Amniotic stem cell (primary cell): Measurements from ENCODE around the gene EPHA6.
A peak's percentile ranks its signal among the peaks of the same experiment; 100 is the strongest.

ENCODE experiments used
- DNase-seq: peaks from one replicate; lab custom pipeline; 2025; lab: John Stamatoyannopoulos, UW

The EPHA6 gene

DNA sequence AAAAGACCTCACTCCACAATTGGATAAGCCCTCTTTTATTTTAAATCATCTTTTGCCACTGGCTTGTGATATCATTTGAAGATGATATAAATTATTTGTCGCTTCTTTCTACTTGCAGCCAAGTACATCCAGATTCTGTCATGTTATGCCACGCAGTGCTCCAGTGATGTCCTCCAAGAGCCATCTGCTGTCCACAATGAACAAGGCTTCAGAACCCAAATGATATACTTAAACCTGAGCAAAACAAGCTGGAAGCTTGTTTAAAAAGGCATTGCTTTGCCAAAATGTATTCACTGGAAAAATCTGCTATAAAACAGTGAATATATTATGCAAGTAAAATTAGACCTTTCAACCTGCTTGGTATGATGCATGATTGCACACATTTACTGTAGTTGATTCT is 891.4 kb downstream of the EPHA6 start:
- DNase-seq: no peak

GRCh38 chr3:97706226-97706625 is 891.8 kb downstream of the EPHA6 start:
- DNase-seq: no peak

GRCh38 chr3:97711654-97712053 is 897.3 kb downstream of the EPHA6 start:
- no peak for DNase-seq

- DNase-seq: no peak
Observed at GRCh38 chr3:97712919-97713318, 898.5 kb downstream of the EPHA6 start.

DNA sequence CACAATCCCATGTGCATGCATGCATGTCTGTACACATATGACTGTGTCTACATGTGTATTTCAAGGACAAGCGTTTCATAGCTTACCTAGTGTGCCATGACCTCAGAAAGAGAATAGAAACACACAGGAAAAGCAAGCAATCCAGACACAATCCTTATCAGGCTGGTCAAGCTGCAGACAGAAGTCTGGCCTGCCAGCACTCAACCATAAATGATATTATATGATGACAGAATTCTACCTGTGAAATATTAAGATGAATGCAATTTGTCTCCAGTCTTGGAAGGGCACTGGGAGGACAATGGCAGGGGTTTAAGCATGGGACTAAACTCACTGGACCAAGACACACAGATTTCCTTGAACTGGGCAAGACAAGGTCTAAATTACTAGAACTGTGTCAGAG is 899.2 kb downstream of the EPHA6 start:
- DNase-seq: no peak

GRCh38 chr3:97719156-97719821 is 904.9 kb downstream of the EPHA6 start:
- DNase-seq: peak; percentile 54

DNA sequence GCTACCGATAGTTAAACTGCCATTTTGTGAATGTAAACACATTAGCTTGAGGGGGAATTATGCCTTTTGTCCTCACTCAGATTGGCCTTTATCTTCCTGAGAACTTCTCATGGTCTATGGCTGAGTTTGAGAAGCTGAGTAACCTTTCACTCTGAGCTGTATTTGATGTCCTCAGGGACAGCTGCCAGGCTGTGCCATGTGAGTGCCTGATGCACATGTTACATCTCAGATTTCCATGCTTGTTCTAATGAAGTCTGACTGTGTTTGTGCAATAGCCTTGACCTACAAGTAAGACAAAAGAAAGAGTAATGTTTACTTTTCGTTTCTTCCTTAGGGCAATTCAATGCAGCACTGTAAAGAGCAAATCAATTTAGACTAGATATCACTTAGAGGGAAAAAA is 906.0 kb downstream of the EPHA6 start:
- no peak for DNase-seq

GRCh38 chr3:97721446-97721845 is 907.1 kb downstream of the EPHA6 start:
- no peak for DNase-seq

DNA sequence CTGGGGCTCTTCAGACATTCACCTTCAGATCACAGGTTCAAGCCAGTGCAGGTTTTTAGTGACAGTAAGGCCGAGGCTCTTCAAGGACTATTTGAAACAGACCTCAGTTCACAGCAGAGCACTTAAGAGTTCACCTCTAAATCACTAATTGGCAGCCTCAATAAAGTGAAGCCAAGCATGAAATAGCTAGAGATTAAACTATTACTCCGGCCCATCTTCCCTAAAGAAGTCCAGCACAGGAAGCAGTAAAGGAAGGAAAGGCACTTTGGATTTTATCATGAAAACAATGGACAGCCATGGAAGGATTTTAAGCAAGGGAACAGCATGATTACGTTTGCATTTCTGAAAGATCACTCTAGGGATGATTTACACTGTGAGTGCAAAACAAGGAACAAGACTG is 922.5 kb downstream of the EPHA6 start:
- DNase-seq: no peak

GRCh38 chr3:97738761-97739160 is 924.4 kb downstream of the EPHA6 start:
- DNase-seq: no peak

DNA sequence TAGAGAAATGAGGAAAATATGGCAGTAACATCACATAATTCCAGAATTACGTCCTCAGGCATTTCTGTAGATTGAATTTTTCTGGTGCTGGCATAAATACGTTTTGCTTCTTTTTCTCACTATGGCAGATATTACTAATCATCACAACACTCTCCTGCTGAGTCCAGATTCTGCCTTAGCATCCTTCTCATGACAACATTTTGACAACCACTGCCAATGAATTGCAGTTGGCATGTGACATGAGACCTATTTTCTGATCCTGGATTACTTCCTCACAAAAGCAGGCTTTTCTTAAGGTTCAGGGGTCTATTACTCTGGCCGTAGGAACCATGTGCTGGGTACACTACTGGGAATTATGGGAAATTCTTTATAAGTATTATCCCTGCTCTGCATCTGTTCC is 927.6 kb downstream of the EPHA6 start:
- DNase-seq: no peak

- no peak for DNase-seq
Observed at GRCh38 chr3:97744289-97744688, 929.9 kb downstream of the EPHA6 start.

DNA sequence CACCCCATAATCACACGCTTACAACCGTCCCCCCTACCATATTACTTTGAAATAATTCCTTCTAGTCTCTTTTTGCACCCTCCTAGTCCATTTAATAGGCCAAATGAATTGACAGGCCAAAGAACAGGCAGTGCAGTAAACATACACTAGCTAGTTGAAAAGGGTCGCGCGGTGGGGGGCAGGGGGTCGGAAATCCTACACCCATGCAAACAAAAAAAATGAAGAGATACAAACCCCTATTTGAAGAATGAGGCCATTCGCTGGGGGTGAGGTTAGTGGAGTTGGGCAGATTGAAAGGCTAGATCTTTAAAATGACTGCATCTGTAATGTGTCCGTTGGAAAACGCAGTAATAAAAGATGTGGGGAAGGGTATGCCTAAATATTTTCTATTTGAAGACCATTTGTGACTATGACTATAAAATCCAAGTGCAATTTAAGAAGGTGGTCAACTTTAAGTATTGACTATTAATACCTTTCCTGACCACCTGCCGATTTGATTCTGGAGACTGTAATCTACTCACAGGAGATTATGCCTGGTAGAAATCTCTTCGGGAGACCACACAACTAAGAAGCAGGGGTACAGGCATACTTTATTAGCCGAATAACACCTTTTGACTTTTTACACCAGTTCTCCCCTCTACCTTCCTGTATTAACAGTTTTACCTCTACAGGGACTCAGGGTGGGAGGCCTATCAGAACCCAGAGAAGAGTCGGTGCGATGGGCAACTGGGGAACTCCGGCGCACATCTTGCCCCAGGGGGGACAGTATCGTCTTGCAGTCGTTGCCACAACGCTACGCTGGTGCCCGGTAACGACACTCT is 949.4 kb downstream of the EPHA6 start:
- no peak for DNase-seq

- DNase-seq: peak; percentile 86
Observed at GRCh38 chr3:97764407-97765238, 950.2 kb downstream of the EPHA6 start, which contains the start of gene ARL6. Gene ARL6, plus strand, starts transcription at chr3:97764758. Its CDS starts 3,350 bp downstream, at chr3:97768108.

GRCh38 chr3:97765336-97765735 is 950.9 kb downstream of the EPHA6 start:
- DNase-seq: no peak

- no peak for DNase-seq
Observed at GRCh38 chr3:97772926-97773325, 958.5 kb downstream of the EPHA6 start.

DNA sequence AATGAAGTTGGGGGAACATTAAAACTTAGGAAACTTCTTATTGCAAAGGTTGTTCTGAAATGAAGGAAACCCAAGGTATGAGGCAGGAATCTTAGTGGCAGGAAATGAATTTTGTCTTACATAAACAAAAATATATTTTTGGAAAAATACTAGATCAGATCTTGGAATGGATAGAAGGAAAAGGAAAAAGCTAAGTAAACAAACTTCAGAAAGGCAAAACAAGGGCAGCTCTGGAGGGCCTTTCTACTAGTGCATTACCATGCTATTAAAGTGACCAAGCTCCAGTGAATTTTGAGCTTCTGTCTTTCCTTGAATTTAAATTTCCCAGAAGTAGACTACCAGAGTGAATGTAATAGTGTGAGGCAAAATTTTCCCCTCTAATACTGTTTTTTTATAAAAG is 963.8 kb downstream of the EPHA6 start:
- DNase-seq: no peak

GRCh38 chr3:97793420-97794019 is 979.1 kb downstream of the EPHA6 start:
- DNase-seq: peak; percentile 46

GRCh38 chr3:97795951-97796350 is 981.6 kb downstream of the EPHA6 start:
- no peak for DNase-seq
